Panc1 (cell line): ENCODE data around the gene VPREB1. TPM values are rescaled to one million over a fixed set of nuclear protein-coding genes. Genes with fewer than 3 reads are reported as not detected.
"Not testable (repeated sequence)": the region's sequence is repeated elsewhere in the genome, so short reads cannot be mapped to it uniquely, and the experiment has no call there.

ENCODE experiments used
- ATAC-seq: fragments of 200-7000 bp; cut with Tn5 transposase; 2 replicates; pipeline ENCODE4 v1.9.1; 2020; ENCODE audit warnings: mild to moderate bottlenecking, moderate library complexity
- BruUV-seq: library from RNA; stranded (reverse); fragments of 400-500 nt; replicated peaks from 2 replicates; lab custom pipeline; 2021; lab: Mats Ljungman, UMichigan
- CTCF ChIA-PET: fragments of 300-600 bp; sonication (Branson Sonifier 250); formaldehyde crosslinking; loops from one replicate; lab custom pipeline; 2022; ENCODE audit warnings: antibody characterized with exemption; lab: Charles Lee
- POLR2A ChIA-PET: fragments of 300-600 bp; sonication (Branson Sonifier 250); formaldehyde crosslinking; loops from one replicate; lab custom pipeline; 2022; ENCODE audit warnings: antibody characterized with exemption; lab: Charles Lee
- DNase-seq: peaks from one replicate; pipeline ENCODE4 v3.0.0-alpha.2; 2010; ENCODE audit warnings: low read depth, low spot score
- H3K27ac ChIP-seq: 2 replicates; pipeline ENCODE4 v1.5.1; 2011; ENCODE audit warnings: mild to moderate bottlenecking, low read length, inconsistent platforms
- H3K27me3 ChIP-seq: fragments of 200-500 bp; sonication (Bioruptor generic); 2 replicates; pipeline ENCODE4 v1.6.0; 2014; ENCODE audit warnings: low read length, inconsistent platforms; ENCODE audit not compliant: control insufficient read depth, insufficient read depth
- H3K36me3 ChIP-seq: fragments of 200-500 bp; sonication (Bioruptor generic); 2 replicates; pipeline ENCODE4 v1.5.1; 2014; ENCODE audit warnings: inconsistent platforms, mild to moderate bottlenecking, low read length, moderate library complexity; ENCODE audit not compliant: control insufficient read depth, insufficient read depth
- H3K4me1 ChIP-seq: 2 replicates; pipeline ENCODE4 v1.5.1; 2011; ENCODE audit warnings: inconsistent platforms, mild to moderate bottlenecking, low read length, moderate library complexity; ENCODE audit not compliant: control insufficient read depth, insufficient read depth
- H3K4me3 ChIP-seq, 2 experiments: 2 replicates each; pipeline ENCODE4 v1.5.1; 2011 to 2012; ENCODE audit warnings: low read depth in 2 of 2, low read length in 2 of 2, mild to moderate bottlenecking in 2 of 2, inconsistent platforms in 1 of 2, moderate library complexity in 1 of 2
- H3K9me3 ChIP-seq: fragments of 200-500 bp; sonication (Bioruptor generic); 2 replicates; pipeline ENCODE4 v1.5.1; 2014; ENCODE audit warnings: low read depth, mild to moderate bottlenecking, inconsistent platforms, low read length, moderate library complexity; ENCODE audit not compliant: control insufficient read depth, insufficient read depth
- POLR2AphosphoS5 ChIP-seq: IDR thresholded peaks from 2 replicates; pipeline ENCODE4 v1.6.1; 2012; ENCODE audit warnings: mild to moderate bottlenecking, low read depth, low read length, moderate library complexity
- SIN3A ChIP-seq: IDR thresholded peaks from 2 replicates; pipeline ENCODE4 v1.6.1; 2012; ENCODE audit warnings: low read depth, mild to moderate bottlenecking, low read length, moderate library complexity, borderline replicate concordance; ENCODE audit not compliant: insufficient read depth
- TCF7L2 ChIP-seq: IDR thresholded peaks from 2 replicates; pipeline ENCODE4 v1.6.1; 2011; ENCODE audit warnings: mild to moderate bottlenecking, low read depth, low read length, inconsistent platforms
- in situ Hi-C: cut with HindIII; loops from 2 replicates; pipeline ENCODE4 v1.10.0; 2016; ENCODE audit warnings: low sequenced_read_pairs, low pct_unique_long_range_greater_than_20kb
- intact Hi-C: fragments of 100-400 bp; cut with micrococcal nuclease; formaldehyde crosslinking; loops from one replicate; pipeline ENCODE4 v1.10.0; 2022; ENCODE audit not compliant: unreplicated experiment
- total RNA-seq: library from RNA; stranded (reverse); gene quantifications from one replicate; pipeline ENCODE4 v1.2.1, GENCODE V29; 2021; ENCODE audit not compliant: unreplicated experiment
- TF ChIP-seq, protein P1 (sequence below), 2 experiments: IDR thresholded peaks; 2 replicates each; pipeline ENCODE4 v1.6.1; 2011 to 2012; ENCODE audit warnings: low read depth in 2 of 2, control low read depth in 1 of 2, low read length in 1 of 2, mild to moderate bottlenecking in 1 of 2, moderate library complexity in 1 of 2; ENCODE audit not compliant: insufficient read depth in 1 of 2
- TF ChIP-seq, protein P2 (sequence below): fragments of 450-650 bp; IDR thresholded peaks from 2 replicates; pipeline ENCODE4 v1.5.1; 2017; ENCODE audit warnings: mild to moderate bottlenecking

VPREB1 gene
- total RNA-seq, 1 experiment from 2014 or later, result not detected

DNA sequence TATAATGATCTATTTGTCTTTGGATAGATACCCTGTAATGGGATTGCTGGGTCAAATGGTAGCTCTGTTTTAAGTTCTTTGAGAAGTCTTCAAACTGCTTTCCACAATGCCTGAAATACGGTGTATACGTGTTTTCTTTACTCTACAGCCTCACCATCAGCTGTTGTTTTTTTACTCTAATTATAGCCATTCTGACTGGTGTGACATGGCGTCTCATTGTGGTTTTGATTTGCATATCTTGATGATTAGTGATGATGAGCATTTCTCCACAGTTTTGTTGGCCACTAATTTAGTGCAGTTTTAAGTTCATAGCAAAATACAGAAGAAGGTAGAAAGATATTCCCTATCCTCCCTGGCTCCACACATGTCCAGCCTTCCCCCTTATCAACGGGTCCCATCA is 26.3 kb upstream of the VPREB1 start:
- TF ChIP-seq SIN3A (no peak), TCF7L2 (no peak), POLR2AphosphoS5 (no peak)
- TF ChIP-seq, protein P1, sequence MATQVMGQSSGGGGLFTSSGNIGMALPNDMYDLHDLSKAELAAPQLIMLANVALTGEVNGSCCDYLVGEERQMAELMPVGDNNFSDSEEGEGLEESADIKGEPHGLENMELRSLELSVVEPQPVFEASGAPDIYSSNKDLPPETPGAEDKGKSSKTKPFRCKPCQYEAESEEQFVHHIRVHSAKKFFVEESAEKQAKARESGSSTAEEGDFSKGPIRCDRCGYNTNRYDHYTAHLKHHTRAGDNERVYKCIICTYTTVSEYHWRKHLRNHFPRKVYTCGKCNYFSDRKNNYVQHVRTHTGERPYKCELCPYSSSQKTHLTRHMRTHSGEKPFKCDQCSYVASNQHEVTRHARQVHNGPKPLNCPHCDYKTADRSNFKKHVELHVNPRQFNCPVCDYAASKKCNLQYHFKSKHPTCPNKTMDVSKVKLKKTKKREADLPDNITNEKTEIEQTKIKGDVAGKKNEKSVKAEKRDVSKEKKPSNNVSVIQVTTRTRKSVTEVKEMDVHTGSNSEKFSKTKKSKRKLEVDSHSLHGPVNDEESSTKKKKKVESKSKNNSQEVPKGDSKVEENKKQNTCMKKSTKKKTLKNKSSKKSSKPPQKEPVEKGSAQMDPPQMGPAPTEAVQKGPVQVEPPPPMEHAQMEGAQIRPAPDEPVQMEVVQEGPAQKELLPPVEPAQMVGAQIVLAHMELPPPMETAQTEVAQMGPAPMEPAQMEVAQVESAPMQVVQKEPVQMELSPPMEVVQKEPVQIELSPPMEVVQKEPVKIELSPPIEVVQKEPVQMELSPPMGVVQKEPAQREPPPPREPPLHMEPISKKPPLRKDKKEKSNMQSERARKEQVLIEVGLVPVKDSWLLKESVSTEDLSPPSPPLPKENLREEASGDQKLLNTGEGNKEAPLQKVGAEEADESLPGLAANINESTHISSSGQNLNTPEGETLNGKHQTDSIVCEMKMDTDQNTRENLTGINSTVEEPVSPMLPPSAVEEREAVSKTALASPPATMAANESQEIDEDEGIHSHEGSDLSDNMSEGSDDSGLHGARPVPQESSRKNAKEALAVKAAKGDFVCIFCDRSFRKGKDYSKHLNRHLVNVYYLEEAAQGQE (IDR thresholded peaks at IDR 0.05; ENCODE audit: insufficient read depth in 1 of 2, low read depth in 2 of 2, low read length in 1 of 2), result no peak
- TF ChIP-seq, protein P2, sequence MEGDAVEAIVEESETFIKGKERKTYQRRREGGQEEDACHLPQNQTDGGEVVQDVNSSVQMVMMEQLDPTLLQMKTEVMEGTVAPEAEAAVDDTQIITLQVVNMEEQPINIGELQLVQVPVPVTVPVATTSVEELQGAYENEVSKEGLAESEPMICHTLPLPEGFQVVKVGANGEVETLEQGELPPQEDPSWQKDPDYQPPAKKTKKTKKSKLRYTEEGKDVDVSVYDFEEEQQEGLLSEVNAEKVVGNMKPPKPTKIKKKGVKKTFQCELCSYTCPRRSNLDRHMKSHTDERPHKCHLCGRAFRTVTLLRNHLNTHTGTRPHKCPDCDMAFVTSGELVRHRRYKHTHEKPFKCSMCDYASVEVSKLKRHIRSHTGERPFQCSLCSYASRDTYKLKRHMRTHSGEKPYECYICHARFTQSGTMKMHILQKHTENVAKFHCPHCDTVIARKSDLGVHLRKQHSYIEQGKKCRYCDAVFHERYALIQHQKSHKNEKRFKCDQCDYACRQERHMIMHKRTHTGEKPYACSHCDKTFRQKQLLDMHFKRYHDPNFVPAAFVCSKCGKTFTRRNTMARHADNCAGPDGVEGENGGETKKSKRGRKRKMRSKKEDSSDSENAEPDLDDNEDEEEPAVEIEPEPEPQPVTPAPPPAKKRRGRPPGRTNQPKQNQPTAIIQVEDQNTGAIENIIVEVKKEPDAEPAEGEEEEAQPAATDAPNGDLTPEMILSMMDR, result no peak
- ChIA-PET CTCF (no interaction called here), POLR2A (no interaction called here)
- ATAC-seq (no peak), DNase-seq (no peak)
- Histone ChIP-seq H3K4me1 (no peaks in the 10 kb centered on the region), H3K27me3 (no peaks in the 10 kb centered on the region), H3K4me3 (no peak overlapping the region), H3K36me3 (no peaks in the 10 kb centered on the region), H3K9me3 (no peaks in the 10 kb centered on the region), H3K27ac (no peak overlapping the region)
- intact Hi-C loops, result no loop called here
- BruUV-seq, result no TSS peak
- in situ Hi-C loops, result no loop called here

DNA sequence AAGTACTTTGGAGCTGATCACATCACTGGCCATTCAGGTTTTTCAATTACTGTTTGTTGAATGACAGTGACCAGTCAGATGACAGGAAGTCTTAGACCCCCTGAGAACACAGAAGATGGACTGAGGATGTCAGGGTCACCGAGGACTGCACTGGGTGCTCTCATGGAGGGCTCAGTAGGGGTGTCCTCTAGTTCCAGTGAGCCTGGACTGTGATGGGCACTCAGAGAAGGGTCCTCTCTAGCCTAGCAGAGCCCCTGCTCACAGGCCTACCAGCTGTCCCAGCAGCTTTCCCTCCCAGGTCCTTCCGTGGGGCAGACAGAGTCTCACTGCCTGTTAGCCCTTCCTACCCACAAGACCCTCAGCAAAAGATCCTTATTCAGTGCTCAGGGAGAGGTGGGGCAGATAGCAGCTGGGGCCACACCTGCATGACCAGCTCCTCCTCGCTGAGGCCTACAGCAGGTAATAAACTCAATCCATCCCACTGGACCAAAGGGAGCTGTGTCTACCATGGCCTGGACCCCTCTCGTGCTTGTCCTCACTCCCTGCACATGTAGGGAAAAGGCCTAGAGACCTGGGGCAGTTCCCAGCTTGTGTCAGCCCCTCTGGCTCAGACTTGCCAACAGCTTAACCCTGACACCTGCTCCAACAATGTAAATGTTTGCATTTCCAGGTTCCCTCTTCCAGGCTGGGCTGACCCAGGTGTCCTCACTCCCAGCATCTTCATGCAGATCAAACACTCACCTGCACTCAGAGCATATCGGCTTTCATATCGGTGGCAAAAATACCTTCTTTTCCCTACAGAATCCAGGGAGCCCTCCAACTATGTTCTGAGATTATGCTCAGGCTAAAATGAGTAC is 25.2 kb upstream of the VPREB1 start:
- Histone ChIP-seq H3K36me3 (no peaks in the 10 kb centered on the region), H3K9me3 (no peaks in the 10 kb centered on the region), H3K27ac (no peak overlapping the region), H3K27me3 (no peaks in the 10 kb centered on the region), H3K4me3 (no peak overlapping the region), H3K4me1 (no peaks in the 10 kb centered on the region)
- no TSS peak for BruUV-seq
- in situ Hi-C loops, result no loop called here
- intact Hi-C loops, result no loop called here
- POLR2A ChIA-PET, result no interaction called here
- no peak for DNase-seq
- TF ChIP-seq POLR2AphosphoS5 (no peak), SIN3A (no peak), TCF7L2 (no peak)
- TF ChIP-seq, protein P2, result no peak
- TF ChIP-seq, protein P1 (IDR thresholded peaks at IDR 0.05; ENCODE audit: insufficient read depth in 1 of 2, low read depth in 2 of 2, low read length in 1 of 2), result no peak
- CTCF ChIA-PET, result no interaction called here
- no peak for ATAC-seq

DNA sequence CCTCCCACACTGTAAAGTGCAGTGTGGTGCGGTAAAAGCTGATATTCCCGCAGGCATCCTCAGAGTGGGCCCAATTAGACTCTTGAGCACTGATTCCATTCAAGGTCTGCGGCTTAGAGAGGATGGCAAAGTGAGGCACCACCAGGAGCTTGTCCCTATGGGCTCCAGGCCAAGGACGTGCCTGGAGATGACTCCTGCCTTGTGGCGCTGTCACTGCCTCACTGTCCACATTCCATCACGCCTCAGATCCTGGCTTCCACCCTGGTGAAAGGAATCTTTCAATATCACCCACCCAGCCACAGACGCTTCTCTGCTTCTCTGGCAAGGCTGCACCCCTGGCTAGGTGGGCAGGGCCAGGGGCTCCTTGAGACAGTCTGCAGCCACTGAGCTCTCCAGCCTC is 23.5 kb upstream of the VPREB1 start:
- POLR2A ChIA-PET, H3K27me3 ChIP-seq, DNase-seq, H3K9me3 ChIP-seq, H3K4me3 ChIP-seq, BruUV-seq, H3K36me3 ChIP-seq, intact Hi-C loops, CTCF ChIA-PET, ATAC-seq, H3K27ac ChIP-seq, H3K4me1 ChIP-seq, in situ Hi-C loops: not testable (repeated sequence)
